Neural cell (in vitro differentiated cells): ENCODE measurements around the gene WIPF3.

Experiments used
- CTCF ChIP-seq: fragments of 450-650 bp; IDR thresholded peaks from 2 replicates; pipeline ENCODE4 v1.5.1; 2014; ENCODE audit warnings: antibody characterized with exemption, mild to moderate bottlenecking, moderate library complexity; ENCODE audit not compliant: poor library complexity, severe bottlenecking
- EP300 ChIP-seq: fragments of 450-650 bp; conservative IDR thresholded peaks from 2 replicates; pipeline ENCODE4 v1.6.1; 2014; ENCODE audit warnings: antibody characterized with exemption, mild to moderate bottlenecking, moderate library complexity; ENCODE audit not compliant: poor library complexity, severe bottlenecking
- EZH2 ChIP-seq: fragments of 200-600, 300-800 bp; shearing (Covaris generic), sonication (generic); IDR thresholded peaks from 2 replicates; pipeline ENCODE4 v1.6.1; 2014; ENCODE audit warnings: antibody characterized with exemption, low read length, borderline replicate concordance, mild to moderate bottlenecking; ENCODE audit not compliant: insufficient read depth, poor library complexity, severe bottlenecking
- POLR2AphosphoS5 ChIP-seq: IDR thresholded peaks from 2 replicates; pipeline ENCODE4 v1.6.1; 2012
- RAD21 ChIP-seq: fragments of 450-650 bp; conservative IDR thresholded peaks from 2 replicates; pipeline ENCODE4 v1.6.1; 2014; ENCODE audit warnings: antibody characterized with exemption, mild to moderate bottlenecking, moderate library complexity
- REST ChIP-seq: IDR thresholded peaks from 2 replicates; pipeline ENCODE4 v1.6.1; 2012; ENCODE audit warnings: borderline replicate concordance
- SMC3 ChIP-seq: fragments of 450-650 bp; conservative IDR thresholded peaks from 2 replicates; pipeline ENCODE4 v1.6.1; 2014; ENCODE audit warnings: antibody characterized with exemption, mild to moderate bottlenecking, moderate library complexity; ENCODE audit not compliant: poor library complexity
- TAF1 ChIP-seq: IDR thresholded peaks from 2 replicates; pipeline ENCODE4 v1.6.1; 2012; ENCODE audit warnings: low read depth

GRCh38 chr7:29953726-29954347 is 147.5 kb downstream of the WIPF3 start:
- TF ChIP-seq EZH2, result no peak
- TF ChIP-seq CTCF, result no peak
- no peak for TF ChIP-seq RAD21
- no peak for TF ChIP-seq POLR2AphosphoS5
- TF ChIP-seq SMC3, result no peak
- no peak for TF ChIP-seq TAF1
- no peak for TF ChIP-seq EP300
- TF ChIP-seq REST, result no peak
